ENCODE measurements around the gene LMO4.

Gene LMO4

GRCh38 chr1:87358219-87358618 is 29.5 kb downstream of the LMO4 start:
- DNase-seq (ENCODE audit: low spot score), result no peak

- no peak for DNase-seq (ENCODE audit: low spot score)
Observed at GRCh38 chr1:87359586-87359985, 30.9 kb downstream of the LMO4 start.

- no peak for DNase-seq (ENCODE audit: low spot score)
Observed at GRCh38 chr1:87362063-87362833, 33.6 kb downstream of the LMO4 start.

GRCh38 chr1:87362834-87363426 is 34.2 kb downstream of the LMO4 start:
- no peak for DNase-seq (ENCODE audit: low spot score)

- no peak for DNase-seq (ENCODE audit: low spot score)
Observed at GRCh38 chr1:87367549-87367948, 38.9 kb downstream of the LMO4 start.

- DNase-seq (ENCODE audit: low spot score), result no peak
Observed at GRCh38 chr1:87368907-87369306, 40.2 kb downstream of the LMO4 start.

- DNase-seq (ENCODE audit: low spot score), result no peak
Observed at GRCh38 chr1:87369736-87370478, 41.2 kb downstream of the LMO4 start.

- no peak for DNase-seq (ENCODE audit: low spot score)
Observed at GRCh38 chr1:87370544-87370943, 41.9 kb downstream of the LMO4 start.

GRCh38 chr1:87379306-87379705 is 50.6 kb downstream of the LMO4 start:
- no peak for DNase-seq (ENCODE audit: low spot score)

- DNase-seq (ENCODE audit: low spot score), result no peak
Observed at GRCh38 chr1:87386217-87386790, 57.6 kb downstream of the LMO4 start.

- no peak for DNase-seq (ENCODE audit: low spot score)
Observed at GRCh38 chr1:87388411-87388810, 59.7 kb downstream of the LMO4 start.

- no peak for DNase-seq (ENCODE audit: low spot score)
Observed at GRCh38 chr1:87389011-87389410, 60.3 kb downstream of the LMO4 start.

GRCh38 chr1:87389546-87389945 is 60.9 kb downstream of the LMO4 start:
- no peak for DNase-seq (ENCODE audit: low spot score)

GRCh38 chr1:87392248-87393192 is 63.8 kb downstream of the LMO4 start:
- peak; percentile 18 for DNase-seq (ENCODE audit: low spot score)

- no peak for DNase-seq (ENCODE audit: low spot score)
Observed at GRCh38 chr1:87393445-87394085, 64.9 kb downstream of the LMO4 start.

GRCh38 chr1:87394513-87394912 is 65.8 kb downstream of the LMO4 start:
- no peak for DNase-seq (ENCODE audit: low spot score)

- no peak for DNase-seq (ENCODE audit: low spot score)
Observed at GRCh38 chr1:87394982-87395381, 66.3 kb downstream of the LMO4 start.
